ENCODE measurements around the gene VPS51. TPM values are rescaled to one million over a fixed set of nuclear protein-coding genes. Genes with fewer than 3 reads are reported as not detected.
A peak's percentile ranks its signal among the peaks of the same experiment; 100 is the strongest.

The VPS51 gene
- total and polyA plus RNA-seq, 2 of the 13 experiments (the other 11 are each of a cell fraction or from before 2014, with no cell fraction given), result 76.3 to 90.6 TPM

DNA sequence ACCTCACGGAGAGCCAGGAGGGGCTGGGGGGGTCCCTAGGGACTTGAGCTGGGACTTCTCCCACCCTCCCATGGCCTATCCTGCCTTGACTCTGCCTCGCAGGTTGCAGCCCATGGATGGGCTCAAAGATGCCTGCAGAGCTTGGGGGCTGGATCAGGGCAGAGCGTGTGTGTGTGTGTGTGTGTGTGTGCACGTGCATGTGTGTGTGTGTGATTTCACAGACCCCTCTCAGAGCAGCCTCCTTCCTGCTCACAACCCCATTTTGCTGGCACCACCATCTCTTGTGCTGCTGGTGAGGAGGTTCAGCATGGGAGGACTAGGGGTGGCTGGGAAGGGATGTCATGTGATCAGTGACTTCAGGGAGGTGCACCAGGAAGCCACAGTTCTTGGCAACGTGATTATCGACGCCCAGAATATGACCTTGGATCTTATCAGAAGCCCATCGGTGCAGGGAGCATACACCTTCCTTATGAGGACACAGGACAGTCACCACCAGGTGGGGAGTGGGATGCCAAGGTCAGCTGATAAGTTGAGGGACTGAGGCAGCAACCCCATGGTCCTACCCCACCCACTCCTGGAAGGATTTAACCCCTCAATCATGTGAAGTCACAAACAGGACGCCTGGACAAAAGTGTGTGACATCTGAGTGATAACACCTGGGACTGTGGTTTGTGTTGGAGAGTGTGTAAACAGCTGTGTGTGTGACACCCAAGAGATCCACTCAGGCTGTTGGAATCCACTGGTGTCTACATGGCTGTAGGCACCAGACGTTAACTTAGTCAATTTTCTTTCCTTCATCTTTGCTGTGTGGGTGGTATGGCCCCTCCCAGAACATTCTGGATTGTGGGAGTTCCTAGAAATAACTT, 35.8 kb upstream of the VPS51 start (continued):
- no peak for TF ChIP-seq HMGXB4 (CRISPR knock-in tag; IDR thresholded peaks at IDR 0.05; ENCODE audit: borderline replicate concordance in 1 of 2, low read depth in 1 of 2)
- TF ChIP-seq SMC3 (IDR thresholded peaks at IDR 0.05; ENCODE audit: low read length), result no peak
- no peak for TF ChIP-seq FOSL2 (CRISPR knock-in tag; IDR thresholded peaks at IDR 0.05)
- no peak for TF ChIP-seq TOE1 (CRISPR knock-in tag; IDR thresholded peaks at IDR 0.05)
- TF ChIP-seq RAD51 (IDR thresholded peaks at IDR 0.05; ENCODE audit: borderline replicate concordance), result peak; percentile 29; the same call in 1 of the 2 replicates
- no peak for TF ChIP-seq RORA (CRISPR knock-in tag; IDR thresholded peaks at IDR 0.05)
- TF ChIP-seq ZNF253 (CRISPR knock-in tag; IDR thresholded peaks at IDR 0.05; ENCODE audit: borderline replicate concordance), result 0 out of 2 replicates have a peak, but pooled peaks have one; percentile 12
- TF ChIP-seq NFIC (IDR thresholded peaks at IDR 0.05; ENCODE audit: low read length), result no peak
- TF ChIP-seq ZNF589 (CRISPR knock-in tag; conservative IDR thresholded peaks at IDR 0.05), result no peak
- TF ChIP-seq HNF4A (CRISPR knock-in tag; IDR thresholded peaks at IDR 0.05), result peak; percentile 23; the same call in 1 of the 2 replicates
- TF ChIP-seq MATR3 (CRISPR knock-in tag; IDR thresholded peaks at IDR 0.05), result no peak
- TF ChIP-seq, protein P1, sequence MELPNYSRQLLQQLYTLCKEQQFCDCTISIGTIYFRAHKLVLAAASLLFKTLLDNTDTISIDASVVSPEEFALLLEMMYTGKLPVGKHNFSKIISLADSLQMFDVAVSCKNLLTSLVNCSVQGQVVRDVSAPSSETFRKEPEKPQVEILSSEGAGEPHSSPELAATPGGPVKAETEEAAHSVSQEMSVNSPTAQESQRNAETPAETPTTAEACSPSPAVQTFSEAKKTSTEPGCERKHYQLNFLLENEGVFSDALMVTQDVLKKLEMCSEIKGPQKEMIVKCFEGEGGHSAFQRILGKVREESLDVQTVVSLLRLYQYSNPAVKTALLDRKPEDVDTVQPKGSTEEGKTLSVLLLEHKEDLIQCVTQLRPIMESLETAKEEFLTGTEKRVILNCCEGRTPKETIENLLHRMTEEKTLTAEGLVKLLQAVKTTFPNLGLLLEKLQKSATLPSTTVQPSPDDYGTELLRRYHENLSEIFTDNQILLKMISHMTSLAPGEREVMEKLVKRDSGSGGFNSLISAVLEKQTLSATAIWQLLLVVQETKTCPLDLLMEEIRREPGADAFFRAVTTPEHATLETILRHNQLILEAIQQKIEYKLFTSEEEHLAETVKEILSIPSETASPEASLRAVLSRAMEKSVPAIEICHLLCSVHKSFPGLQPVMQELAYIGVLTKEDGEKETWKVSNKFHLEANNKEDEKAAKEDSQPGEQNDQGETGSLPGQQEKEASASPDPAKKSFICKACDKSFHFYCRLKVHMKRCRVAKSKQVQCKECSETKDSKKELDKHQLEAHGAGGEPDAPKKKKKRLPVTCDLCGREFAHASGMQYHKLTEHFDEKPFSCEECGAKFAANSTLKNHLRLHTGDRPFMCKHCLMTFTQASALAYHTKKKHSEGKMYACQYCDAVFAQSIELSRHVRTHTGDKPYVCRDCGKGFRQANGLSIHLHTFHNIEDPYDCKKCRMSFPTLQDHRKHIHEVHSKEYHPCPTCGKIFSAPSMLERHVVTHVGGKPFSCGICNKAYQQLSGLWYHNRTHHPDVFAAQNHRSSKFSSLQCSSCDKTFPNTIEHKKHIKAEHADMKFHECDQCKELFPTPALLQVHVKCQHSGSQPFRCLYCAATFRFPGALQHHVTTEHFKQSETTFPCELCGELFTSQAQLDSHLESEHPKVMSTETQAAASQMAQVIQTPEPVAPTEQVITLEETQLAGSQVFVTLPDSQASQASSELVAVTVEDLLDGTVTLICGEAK (IDR thresholded peaks at IDR 0.05), result no peak
- TF ChIP-seq, protein P1 (CRISPR knock-in tag; IDR thresholded peaks at IDR 0.05), result no peak
- 0 out of 2 replicates have a peak, but pooled peaks have one; percentile 9 for TF ChIP-seq ZMYM3 (CRISPR knock-in tag; IDR thresholded peaks at IDR 0.05)
- TF ChIP-seq, protein P2, sequence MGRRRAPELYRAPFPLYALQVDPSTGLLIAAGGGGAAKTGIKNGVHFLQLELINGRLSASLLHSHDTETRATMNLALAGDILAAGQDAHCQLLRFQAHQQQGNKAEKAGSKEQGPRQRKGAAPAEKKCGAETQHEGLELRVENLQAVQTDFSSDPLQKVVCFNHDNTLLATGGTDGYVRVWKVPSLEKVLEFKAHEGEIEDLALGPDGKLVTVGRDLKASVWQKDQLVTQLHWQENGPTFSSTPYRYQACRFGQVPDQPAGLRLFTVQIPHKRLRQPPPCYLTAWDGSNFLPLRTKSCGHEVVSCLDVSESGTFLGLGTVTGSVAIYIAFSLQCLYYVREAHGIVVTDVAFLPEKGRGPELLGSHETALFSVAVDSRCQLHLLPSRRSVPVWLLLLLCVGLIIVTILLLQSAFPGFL (CRISPR knock-in tag; IDR thresholded peaks at IDR 0.05), result no peak
- no peak for TF ChIP-seq EED (CRISPR knock-in tag; IDR thresholded peaks at IDR 0.05)
- no peak for TF ChIP-seq ZNF562 (CRISPR knock-in tag; IDR thresholded peaks at IDR 0.05; ENCODE audit: borderline replicate concordance)
- TF ChIP-seq ZNF326 (CRISPR knock-in tag; IDR thresholded peaks at IDR 0.05; ENCODE audit: borderline replicate concordance), result no peak
